WTC11 (cell line): Measurements from ENCODE around the gene PXK. TPM values are rescaled to one million over a fixed set of nuclear protein-coding genes. Genes with fewer than 3 reads are reported as not detected.

Experiments used
- ATAC-seq: fragments of 200-7000 bp; cut with Tn5 transposase; 2 replicates; pipeline ENCODE4 v1.10.0; 2021; ENCODE audit warnings: mild to moderate bottlenecking, moderate library complexity
- CTCF ChIA-PET: fragments of 300-600 bp; sonication (Branson Sonifier 250); formaldehyde crosslinking; loops from one replicate; lab custom pipeline; 2021; ENCODE audit warnings: antibody characterized with exemption; lab: Charles Lee
- POLR2A ChIA-PET: fragments of 350-600 bp; sonication (Branson Sonifier 250); formaldehyde crosslinking; loops from one replicate; lab custom pipeline; 2021; ENCODE audit warnings: antibody characterized with exemption; lab: Charles Lee
- DNase-seq: peaks from one replicate; pipeline ENCODE4 v3.0.0; 2021; ENCODE audit warnings: low spot score
- H3K27ac Mint-ChIP-seq: 2 replicates; pipeline ENCODE4 v1.8.0; 2021; ENCODE audit warnings: mixed read lengths
- H3K27me3 Mint-ChIP-seq: 2 replicates; pipeline ENCODE4 v1.8.0; 2021; ENCODE audit warnings: low read depth, mild to moderate bottlenecking, moderate library complexity, mixed read lengths
- H3K36me3 Mint-ChIP-seq: 2 replicates; pipeline ENCODE4 v1.8.0; 2021; ENCODE audit warnings: mixed read lengths
- H3K4me1 Mint-ChIP-seq: 2 replicates; pipeline ENCODE4 v1.8.0; 2022; ENCODE audit warnings: mixed read lengths
- H3K4me3 Mint-ChIP-seq: 2 replicates; pipeline ENCODE4 v1.8.0; 2021; ENCODE audit warnings: mild to moderate bottlenecking, moderate library complexity, mixed read lengths
- H3K9me3 Mint-ChIP-seq: 2 replicates; pipeline ENCODE4 v1.8.0; 2021; ENCODE audit warnings: mixed read lengths
- CBFB ChIP-seq: sonication (generic); formaldehyde crosslinking; IDR thresholded peaks from 2 replicates; pipeline ENCODE4 v1.8.1; 2022; ENCODE audit warnings: mild to moderate bottlenecking, low read depth, missing genetic modification reagents
- CREM ChIP-seq: sonication (generic); formaldehyde crosslinking; IDR thresholded peaks from 2 replicates; pipeline ENCODE4 v1.8.1; 2022; ENCODE audit warnings: mild to moderate bottlenecking, missing genetic modification reagents, moderate library complexity
- GABPB1 ChIP-seq: sonication (generic); formaldehyde crosslinking; IDR thresholded peaks from 2 replicates; pipeline ENCODE4 v1.8.1; 2023; ENCODE audit warnings: mild to moderate bottlenecking, missing genetic modification reagents
- JAZF1 ChIP-seq: fragments of 250-450 bp; sonication (Bioruptor Pico); IDR thresholded peaks from 2 replicates; pipeline ENCODE4 v1.9.0; 2021; ENCODE audit warnings: moderate library complexity, mild to moderate bottlenecking, inconsistent platforms
- KAT7 ChIP-seq: sonication (generic); formaldehyde crosslinking; IDR thresholded peaks from 2 replicates; pipeline ENCODE4 v1.8.1; 2023; ENCODE audit warnings: missing genetic modification reagents, mild to moderate bottlenecking, borderline replicate concordance
- NFATC4 ChIP-seq: fragments of 250-450 bp; sonication (Bioruptor Pico); IDR thresholded peaks from 2 replicates; pipeline ENCODE4 v1.9.0; 2021; ENCODE audit warnings: mild to moderate bottlenecking
- NFE2L1 ChIP-seq: sonication (generic); formaldehyde crosslinking; IDR thresholded peaks from 2 replicates; pipeline ENCODE4 v1.8.1; 2023; ENCODE audit warnings: missing genetic modification reagents
- SP1 ChIP-seq: sonication (generic); formaldehyde crosslinking; conservative IDR thresholded peaks from 2 replicates; pipeline ENCODE4 v1.8.1; 2022; ENCODE audit warnings: missing genetic modification reagents
- TP53 ChIP-seq: sonication (generic); formaldehyde crosslinking; IDR thresholded peaks from 2 replicates; pipeline ENCODE4 v1.8.1; 2023; ENCODE audit warnings: mild to moderate bottlenecking, missing genetic modification reagents
- ZNF317 ChIP-seq: sonication (generic); formaldehyde crosslinking; IDR thresholded peaks from 2 replicates; pipeline ENCODE4 v1.8.1; 2023; ENCODE audit warnings: low read depth, mild to moderate bottlenecking, moderate library complexity, missing genetic modification reagents, borderline replicate concordance
- ZNF671 ChIP-seq: fragments of 250-450 bp; sonication (Bioruptor Pico); IDR thresholded peaks from 2 replicates; pipeline ENCODE4 v1.8.0; 2021; ENCODE audit warnings: mild to moderate bottlenecking
- total RNA-seq: library from RNA; stranded (reverse); gene quantifications from 3 replicates; pipeline ENCODE4 v1.2.3, GENCODE V29; 2021
- TF ChIP-seq, protein P1 (sequence below): sonication (generic); formaldehyde crosslinking; conservative IDR thresholded peaks from 2 replicates; pipeline ENCODE4 v1.8.1; 2023; ENCODE audit warnings: mild to moderate bottlenecking, low read depth, missing genetic modification reagents, moderate library complexity
- TF ChIP-seq, protein P2 (sequence below): sonication (generic); formaldehyde crosslinking; IDR thresholded peaks from 2 replicates; pipeline ENCODE4 v1.8.1; 2023; ENCODE audit warnings: mild to moderate bottlenecking, missing genetic modification reagents, moderate library complexity
- TF ChIP-seq, protein P3 (sequence below): sonication (generic); formaldehyde crosslinking; conservative IDR thresholded peaks from 2 replicates; pipeline ENCODE4 v1.8.1; 2022; ENCODE audit warnings: mild to moderate bottlenecking, missing genetic modification reagents
- TF ChIP-seq, protein P4 (sequence below): fragments of 250-450 bp; sonication (Bioruptor Pico); conservative IDR thresholded peaks from 2 replicates; pipeline ENCODE4 v1.9.0; 2021; ENCODE audit warnings: mild to moderate bottlenecking
- TF ChIP-seq, protein P5 (sequence below): sonication (generic); formaldehyde crosslinking; IDR thresholded peaks from 2 replicates; pipeline ENCODE4 v1.8.1; 2022; ENCODE audit warnings: missing genetic modification reagents, borderline replicate concordance
- TF ChIP-seq, protein P6 (sequence below): sonication (generic); formaldehyde crosslinking; IDR thresholded peaks from 2 replicates; pipeline ENCODE4 v1.8.0; 2023; ENCODE audit warnings: mild to moderate bottlenecking, missing genetic modification reagents
- TF ChIP-seq, protein P7 (sequence below): sonication (generic); formaldehyde crosslinking; IDR thresholded peaks from 2 replicates; pipeline ENCODE4 v1.8.0; 2023; ENCODE audit warnings: missing genetic modification reagents, mild to moderate bottlenecking, borderline replicate concordance

PXK gene
- total RNA-seq, 1 experiment from 2014 or later, result 9.4 TPM

DNA sequence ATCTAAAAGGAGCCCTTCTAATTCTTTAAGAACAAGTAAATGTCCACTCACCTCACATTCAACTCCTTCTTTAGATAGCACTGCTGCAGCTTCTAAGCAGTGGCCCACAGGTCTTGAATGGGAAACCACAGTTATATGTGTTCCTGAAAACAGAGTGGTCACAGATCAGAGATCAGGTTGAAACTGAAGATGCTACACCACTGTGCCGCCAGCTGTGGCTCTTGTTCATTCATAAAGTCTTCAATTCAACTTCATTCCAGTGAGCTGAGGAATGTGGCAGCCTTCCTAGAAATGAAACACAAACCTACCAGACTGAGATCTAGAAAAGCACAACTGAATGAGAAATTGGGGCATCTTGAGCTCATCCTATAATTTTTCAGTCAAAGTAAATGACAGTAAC, 97.0 kb downstream of the PXK start:
- ChIA-PET POLR2A (interaction anchor here (0.7 kb wide), 1 partner anchor 88 kb away, joined by 3 read pairs; no protein-coding TSS in a partner anchor), CTCF (interaction anchor here (0.9 kb wide), 1 partner anchor 108 kb away, joined by 3 read pairs; no protein-coding TSS in a partner anchor)
- no peak overlapping the region for H3K4me3 Mint-ChIP-seq
- no peak for ATAC-seq
- no peaks in the 10 kb centered on the region for H3K9me3 Mint-ChIP-seq
- TF ChIP-seq, protein P1, sequence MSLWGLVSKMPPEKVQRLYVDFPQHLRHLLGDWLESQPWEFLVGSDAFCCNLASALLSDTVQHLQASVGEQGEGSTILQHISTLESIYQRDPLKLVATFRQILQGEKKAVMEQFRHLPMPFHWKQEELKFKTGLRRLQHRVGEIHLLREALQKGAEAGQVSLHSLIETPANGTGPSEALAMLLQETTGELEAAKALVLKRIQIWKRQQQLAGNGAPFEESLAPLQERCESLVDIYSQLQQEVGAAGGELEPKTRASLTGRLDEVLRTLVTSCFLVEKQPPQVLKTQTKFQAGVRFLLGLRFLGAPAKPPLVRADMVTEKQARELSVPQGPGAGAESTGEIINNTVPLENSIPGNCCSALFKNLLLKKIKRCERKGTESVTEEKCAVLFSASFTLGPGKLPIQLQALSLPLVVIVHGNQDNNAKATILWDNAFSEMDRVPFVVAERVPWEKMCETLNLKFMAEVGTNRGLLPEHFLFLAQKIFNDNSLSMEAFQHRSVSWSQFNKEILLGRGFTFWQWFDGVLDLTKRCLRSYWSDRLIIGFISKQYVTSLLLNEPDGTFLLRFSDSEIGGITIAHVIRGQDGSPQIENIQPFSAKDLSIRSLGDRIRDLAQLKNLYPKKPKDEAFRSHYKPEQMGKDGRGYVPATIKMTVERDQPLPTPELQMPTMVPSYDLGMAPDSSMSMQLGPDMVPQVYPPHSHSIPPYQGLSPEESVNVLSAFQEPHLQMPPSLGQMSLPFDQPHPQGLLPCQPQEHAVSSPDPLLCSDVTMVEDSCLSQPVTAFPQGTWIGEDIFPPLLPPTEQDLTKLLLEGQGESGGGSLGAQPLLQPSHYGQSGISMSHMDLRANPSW (CRISPR knock-in tag), result no peak
- TF ChIP-seq, protein P2, sequence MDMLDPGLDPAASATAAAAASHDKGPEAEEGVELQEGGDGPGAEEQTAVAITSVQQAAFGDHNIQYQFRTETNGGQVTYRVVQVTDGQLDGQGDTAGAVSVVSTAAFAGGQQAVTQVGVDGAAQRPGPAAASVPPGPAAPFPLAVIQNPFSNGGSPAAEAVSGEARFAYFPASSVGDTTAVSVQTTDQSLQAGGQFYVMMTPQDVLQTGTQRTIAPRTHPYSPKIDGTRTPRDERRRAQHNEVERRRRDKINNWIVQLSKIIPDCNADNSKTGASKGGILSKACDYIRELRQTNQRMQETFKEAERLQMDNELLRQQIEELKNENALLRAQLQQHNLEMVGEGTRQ, result no peak
- TF ChIP-seq NFATC4 (CRISPR knock-in tag) (no peak), JAZF1 (CRISPR knock-in tag) (no peak), SP1 (CRISPR knock-in tag) (no peak), GABPB1 (CRISPR knock-in tag) (no peak), CREM (CRISPR knock-in tag) (no peak), ZNF671 (CRISPR knock-in tag) (no peak), NFE2L1 (CRISPR knock-in tag) (no peak), CBFB (CRISPR knock-in tag) (no peak), TP53 (no peak), ZNF317 (CRISPR knock-in tag) (no peak), KAT7 (CRISPR knock-in tag) (no peak)
- TF ChIP-seq, protein P3, sequence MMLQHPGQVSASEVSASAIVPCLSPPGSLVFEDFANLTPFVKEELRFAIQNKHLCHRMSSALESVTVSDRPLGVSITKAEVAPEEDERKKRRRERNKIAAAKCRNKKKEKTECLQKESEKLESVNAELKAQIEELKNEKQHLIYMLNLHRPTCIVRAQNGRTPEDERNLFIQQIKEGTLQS (CRISPR knock-in tag), result no peak
- TF ChIP-seq, protein P4, sequence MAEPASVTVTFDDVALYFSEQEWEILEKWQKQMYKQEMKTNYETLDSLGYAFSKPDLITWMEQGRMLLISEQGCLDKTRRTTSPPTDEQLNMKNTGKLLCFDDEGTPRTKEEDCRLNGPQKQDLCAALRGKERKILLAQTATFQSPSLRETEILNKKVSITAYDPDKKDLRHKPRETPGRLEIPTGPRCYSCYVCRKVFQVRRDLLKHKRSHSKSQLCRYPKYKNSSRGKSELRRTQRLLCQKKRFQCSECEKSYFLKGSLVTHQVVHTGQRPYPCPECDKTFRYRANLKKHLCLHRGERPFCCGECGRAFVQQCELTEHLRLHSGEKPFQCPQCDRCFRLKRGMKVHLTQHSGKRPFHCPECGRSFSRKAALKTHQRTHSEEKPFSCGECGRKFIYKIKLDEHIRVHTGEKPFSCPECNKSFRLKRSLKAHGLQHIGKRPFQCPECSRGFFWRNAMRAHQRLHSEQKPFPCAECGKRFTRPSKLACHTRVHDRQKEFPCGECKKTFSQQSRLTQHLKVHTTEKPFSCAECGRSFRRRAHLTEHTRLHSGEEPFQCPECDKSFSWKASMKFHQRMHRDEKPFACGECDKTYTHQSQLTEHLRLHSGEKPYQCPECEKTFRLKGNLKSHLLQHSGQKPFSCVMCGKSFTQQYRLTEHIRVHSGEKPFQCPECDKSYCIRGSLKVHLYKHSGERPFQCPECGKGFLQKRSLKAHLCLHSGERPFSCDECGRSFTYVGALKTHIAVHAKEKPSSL, result no peak
- TF ChIP-seq, protein P5, sequence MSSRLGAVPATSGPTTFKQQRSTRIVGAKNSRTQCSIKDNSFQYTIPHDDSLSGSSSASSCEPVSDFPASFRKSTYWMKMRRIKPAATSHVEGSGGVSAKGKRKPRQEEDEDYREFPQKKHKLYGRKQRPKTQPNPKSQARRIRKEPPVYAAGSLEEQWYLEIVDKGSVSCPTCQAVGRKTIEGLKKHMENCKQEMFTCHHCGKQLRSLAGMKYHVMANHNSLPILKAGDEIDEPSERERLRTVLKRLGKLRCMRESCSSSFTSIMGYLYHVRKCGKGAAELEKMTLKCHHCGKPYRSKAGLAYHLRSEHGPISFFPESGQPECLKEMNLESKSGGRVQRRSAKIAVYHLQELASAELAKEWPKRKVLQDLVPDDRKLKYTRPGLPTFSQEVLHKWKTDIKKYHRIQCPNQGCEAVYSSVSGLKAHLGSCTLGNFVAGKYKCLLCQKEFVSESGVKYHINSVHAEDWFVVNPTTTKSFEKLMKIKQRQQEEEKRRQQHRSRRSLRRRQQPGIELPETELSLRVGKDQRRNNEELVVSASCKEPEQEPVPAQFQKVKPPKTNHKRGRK (CRISPR knock-in tag), result no peak
- TF ChIP-seq, protein P6, sequence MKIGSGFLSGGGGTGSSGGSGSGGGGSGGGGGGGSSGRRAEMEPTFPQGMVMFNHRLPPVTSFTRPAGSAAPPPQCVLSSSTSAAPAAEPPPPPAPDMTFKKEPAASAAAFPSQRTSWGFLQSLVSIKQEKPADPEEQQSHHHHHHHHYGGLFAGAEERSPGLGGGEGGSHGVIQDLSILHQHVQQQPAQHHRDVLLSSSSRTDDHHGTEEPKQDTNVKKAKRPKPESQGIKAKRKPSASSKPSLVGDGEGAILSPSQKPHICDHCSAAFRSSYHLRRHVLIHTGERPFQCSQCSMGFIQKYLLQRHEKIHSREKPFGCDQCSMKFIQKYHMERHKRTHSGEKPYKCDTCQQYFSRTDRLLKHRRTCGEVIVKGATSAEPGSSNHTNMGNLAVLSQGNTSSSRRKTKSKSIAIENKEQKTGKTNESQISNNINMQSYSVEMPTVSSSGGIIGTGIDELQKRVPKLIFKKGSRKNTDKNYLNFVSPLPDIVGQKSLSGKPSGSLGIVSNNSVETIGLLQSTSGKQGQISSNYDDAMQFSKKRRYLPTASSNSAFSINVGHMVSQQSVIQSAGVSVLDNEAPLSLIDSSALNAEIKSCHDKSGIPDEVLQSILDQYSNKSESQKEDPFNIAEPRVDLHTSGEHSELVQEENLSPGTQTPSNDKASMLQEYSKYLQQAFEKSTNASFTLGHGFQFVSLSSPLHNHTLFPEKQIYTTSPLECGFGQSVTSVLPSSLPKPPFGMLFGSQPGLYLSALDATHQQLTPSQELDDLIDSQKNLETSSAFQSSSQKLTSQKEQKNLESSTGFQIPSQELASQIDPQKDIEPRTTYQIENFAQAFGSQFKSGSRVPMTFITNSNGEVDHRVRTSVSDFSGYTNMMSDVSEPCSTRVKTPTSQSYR (CRISPR knock-in tag), result no peak
- TF ChIP-seq, protein P7, sequence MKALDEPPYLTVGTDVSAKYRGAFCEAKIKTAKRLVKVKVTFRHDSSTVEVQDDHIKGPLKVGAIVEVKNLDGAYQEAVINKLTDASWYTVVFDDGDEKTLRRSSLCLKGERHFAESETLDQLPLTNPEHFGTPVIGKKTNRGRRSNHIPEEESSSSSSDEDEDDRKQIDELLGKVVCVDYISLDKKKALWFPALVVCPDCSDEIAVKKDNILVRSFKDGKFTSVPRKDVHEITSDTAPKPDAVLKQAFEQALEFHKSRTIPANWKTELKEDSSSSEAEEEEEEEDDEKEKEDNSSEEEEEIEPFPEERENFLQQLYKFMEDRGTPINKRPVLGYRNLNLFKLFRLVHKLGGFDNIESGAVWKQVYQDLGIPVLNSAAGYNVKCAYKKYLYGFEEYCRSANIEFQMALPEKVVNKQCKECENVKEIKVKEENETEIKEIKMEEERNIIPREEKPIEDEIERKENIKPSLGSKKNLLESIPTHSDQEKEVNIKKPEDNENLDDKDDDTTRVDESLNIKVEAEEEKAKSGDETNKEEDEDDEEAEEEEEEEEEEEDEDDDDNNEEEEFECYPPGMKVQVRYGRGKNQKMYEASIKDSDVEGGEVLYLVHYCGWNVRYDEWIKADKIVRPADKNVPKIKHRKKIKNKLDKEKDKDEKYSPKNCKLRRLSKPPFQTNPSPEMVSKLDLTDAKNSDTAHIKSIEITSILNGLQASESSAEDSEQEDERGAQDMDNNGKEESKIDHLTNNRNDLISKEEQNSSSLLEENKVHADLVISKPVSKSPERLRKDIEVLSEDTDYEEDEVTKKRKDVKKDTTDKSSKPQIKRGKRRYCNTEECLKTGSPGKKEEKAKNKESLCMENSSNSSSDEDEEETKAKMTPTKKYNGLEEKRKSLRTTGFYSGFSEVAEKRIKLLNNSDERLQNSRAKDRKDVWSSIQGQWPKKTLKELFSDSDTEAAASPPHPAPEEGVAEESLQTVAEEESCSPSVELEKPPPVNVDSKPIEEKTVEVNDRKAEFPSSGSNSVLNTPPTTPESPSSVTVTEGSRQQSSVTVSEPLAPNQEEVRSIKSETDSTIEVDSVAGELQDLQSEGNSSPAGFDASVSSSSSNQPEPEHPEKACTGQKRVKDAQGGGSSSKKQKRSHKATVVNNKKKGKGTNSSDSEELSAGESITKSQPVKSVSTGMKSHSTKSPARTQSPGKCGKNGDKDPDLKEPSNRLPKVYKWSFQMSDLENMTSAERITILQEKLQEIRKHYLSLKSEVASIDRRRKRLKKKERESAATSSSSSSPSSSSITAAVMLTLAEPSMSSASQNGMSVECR (CRISPR knock-in tag), result no peak
- DNase-seq, result no peak
- peaks cover 24% of the 10 kb centered on the region for H3K4me1 Mint-ChIP-seq
- no peaks in the 10 kb centered on the region for H3K27me3 Mint-ChIP-seq
- H3K36me3 Mint-ChIP-seq, result peaks cover 63% of the 10 kb centered on the region
- no peak overlapping the region for H3K27ac Mint-ChIP-seq
